Ammon's horn (tissue), 1 donor: Measurements from ENCODE around the gene SYNDIG1.

Source experiments
- DNase-seq: peaks from one replicate; pipeline ENCODE4 v3.0.0-alpha.2; 2016; ENCODE audit warnings: low spot score

The SYNDIG1 gene

DNA sequence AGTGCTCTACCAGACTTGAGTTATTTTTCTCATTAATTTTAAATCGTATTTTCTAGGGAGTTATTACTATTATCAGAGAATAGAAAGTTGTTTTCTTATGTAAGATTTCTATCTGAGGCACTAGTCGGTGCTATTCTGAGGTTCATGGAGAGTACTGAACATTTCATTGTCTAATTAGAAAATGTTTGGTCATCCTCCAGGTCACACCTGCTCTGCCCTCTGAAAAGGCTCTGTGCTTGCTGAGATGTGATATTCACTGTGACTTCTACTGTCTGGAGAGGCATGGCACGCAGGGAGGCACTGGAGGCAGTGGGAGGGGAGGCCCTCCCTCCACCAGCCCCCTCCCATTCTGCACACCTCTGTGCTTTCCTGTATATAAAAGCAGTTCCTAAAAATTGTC, 3.0 kb downstream of the SYNDIG1 start:
- no peak for DNase-seq

DNA sequence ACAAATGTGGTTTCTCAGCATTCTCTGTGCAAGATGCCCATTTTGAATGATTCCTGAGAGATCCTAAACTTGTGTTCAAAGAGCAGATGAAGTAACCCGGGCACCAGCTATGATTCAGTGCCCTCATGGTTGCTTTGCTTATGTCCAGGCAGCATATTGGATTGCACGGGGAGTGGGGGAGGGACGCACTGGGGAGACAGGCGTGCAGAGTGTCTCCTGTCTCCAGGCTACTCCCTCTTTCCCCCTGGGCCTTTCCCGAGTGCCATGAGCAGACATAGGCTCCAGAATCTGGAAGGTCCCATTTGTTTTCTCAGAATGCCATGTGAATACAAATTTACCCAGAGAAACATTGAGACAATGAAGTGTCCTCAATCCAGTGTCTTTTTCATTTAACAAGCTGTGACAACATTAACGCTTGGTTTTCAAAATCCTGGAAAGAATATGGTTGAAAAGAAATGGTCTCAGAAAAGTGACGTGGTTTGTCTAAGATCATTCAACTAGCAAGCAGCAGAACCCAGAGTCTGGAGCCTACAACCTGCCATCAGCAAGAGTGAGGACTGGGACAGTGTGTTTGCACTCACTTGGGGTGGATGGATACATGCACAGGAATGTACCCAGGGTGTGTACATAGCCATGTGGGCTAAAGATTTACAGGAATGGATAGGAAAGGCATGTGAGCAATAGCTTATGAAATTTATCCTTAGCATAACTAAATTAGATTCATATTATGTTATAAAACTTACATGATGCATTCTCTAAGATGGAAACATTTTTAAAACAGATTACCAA, 4.2 kb downstream of the SYNDIG1 start:
- DNase-seq = no peak

DNA sequence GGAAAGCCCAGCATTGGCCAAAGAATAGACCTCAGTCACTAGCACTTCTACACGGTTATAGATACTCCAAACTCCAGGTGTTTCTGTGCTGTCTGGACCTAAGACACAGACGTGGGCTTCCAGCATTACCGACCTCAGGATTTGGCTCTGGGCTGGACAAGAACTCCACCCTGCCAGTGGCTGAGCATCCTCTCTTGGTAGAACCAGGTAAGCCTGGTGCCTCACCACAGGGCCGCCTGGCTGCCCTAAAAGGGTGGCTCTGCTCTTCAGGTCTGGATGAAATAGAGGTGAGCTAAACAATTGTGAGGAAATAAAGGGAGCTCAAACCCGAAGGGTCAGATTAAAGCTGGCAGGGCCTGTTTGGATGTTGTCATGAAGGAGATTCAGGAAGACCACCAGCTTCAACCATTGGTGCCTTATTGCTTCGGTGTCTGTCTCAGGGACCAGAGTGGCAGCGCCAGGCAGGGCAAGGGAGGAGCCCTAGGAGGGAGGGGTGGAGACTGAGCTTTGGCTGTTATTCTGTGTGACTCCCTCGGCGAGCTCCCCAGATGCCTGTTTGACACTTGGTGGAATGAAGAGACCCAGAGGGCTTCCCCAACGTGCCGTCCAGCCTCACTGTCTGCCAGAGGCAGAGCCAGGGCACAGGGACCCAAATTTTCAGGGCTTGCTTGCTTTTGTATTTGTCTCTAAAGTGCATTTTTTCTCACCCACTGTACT, 8.6 kb downstream of the SYNDIG1 start:
- DNase-seq = no peak

DNA sequence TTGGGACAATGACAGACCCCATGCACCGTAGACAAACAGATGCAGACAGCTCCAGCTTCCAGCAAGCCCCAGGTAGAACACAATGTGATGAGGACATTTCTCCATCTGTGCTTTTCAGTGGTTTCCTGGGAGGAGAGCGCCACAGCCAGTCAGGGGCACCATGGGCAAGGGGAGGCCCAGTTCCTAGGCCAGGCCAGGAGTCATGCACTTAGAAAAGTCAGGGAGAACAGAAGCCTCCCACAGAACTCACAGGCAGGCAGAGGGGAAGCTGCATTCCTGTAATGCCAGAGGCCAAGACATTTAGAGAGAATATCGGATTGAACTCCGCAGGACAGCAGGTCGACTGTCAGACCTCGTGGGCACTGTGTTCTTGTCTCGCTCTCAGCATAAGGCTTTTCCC, 9.2 kb downstream of the SYNDIG1 start:
- no peak for DNase-seq

DNA sequence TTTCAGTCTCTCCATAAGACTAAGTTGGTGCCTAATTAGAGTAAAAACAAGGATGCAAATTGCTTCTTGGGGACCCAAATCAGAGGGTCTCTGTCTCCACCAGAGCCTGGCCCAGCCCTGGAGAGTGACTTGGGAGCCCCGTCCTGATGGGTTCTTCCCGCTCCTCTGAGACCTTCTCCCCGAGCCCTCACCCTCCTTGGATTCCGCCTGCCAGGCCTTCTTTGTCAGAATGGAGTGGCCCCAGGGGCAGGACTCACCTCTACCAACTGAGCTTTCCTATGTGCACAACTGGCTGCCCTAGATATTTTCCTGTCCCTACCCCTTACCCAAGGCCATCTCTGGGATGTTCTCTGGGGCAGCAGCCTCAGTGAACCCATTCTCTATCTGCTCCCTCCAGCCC, 9.7 kb downstream of the SYNDIG1 start:
- no peak for DNase-seq

GRCh38 chr20:24479595-24479994, 10.2 kb downstream of the SYNDIG1 start:
- no peak for DNase-seq

DNA sequence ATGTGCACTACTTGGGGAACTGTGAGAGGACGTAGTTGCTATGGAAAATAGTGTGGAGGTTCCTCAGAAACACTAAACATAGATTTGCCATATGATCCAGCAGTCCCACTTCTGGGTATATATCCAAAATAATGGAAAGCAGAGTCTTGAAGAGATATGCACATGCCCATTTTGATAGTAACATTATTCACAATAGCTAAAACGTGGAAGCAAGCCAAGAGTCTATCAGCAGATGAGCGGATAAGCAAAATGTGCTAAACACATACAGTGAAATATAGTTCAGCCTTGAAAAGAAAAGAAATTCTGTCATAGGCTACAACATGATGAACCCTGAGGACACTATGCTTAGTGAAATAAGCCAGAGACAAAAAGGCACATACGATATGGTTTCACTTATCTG, 11.1 kb downstream of the SYNDIG1 start:
- no peak for DNase-seq

DNA sequence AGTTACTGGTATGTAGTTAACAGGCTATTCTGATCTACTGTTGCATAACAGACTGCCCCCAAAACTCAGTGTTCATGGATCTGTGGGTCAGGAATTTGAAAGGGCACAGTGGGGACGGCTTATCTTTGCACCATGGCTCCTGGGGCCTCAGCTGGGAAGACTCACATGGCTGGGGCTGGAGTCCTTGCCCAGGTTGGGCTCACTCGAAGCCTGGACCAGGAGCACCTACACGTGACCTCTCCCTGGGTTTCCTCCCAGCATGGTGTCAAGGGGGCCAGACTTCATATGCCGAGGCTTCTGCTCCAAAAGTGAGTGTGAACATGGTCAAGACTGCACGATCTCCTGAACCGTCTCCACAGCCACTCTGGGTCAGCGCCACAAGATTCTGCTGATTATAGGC, 11.7 kb downstream of the SYNDIG1 start:
- DNase-seq = no peak

DNA sequence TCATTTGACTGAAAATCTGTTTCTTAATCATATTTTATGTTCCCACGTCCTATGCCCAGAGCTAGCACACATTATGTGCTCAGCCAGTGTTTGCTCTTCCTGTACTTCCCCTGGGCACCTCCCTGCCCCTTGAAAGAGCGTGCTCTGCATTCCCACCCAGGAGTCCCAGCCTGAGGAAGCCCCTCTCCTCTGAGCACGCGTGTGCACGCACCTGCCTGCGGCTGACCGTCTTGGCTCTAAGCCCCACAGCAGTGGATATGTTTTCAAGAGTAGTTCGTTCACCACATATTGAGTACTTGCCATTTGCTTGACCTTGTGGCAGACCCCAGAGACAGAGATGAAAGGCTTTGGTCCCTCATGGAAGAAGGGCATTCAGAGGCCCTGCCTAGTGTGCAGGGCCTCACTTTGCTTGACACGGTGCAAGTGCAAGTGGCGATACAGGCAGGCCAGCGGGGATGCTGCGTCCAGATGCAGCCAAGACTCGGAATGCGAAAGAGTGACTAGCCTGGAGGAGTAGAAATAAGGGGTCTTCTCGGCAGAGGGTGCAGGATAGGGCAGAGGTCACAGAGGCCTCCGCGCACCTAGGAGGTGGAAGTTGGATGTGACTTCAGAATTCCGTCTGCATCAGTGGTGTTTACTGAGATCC, 14.1 kb downstream of the SYNDIG1 start:
- DNase-seq = no peak

GRCh38 chr20:24484081-24484450, 14.6 kb downstream of the SYNDIG1 start:
- no peak for DNase-seq

- no peak for DNase-seq
Observed at GRCh38 chr20:24485981-24486380, 16.6 kb downstream of the SYNDIG1 start.

GRCh38 chr20:24487240-24487639, 17.8 kb downstream of the SYNDIG1 start:
- DNase-seq = no peak

- DNase-seq = no peak
Observed at GRCh38 chr20:24487648-24488047, 18.2 kb downstream of the SYNDIG1 start.

DNA sequence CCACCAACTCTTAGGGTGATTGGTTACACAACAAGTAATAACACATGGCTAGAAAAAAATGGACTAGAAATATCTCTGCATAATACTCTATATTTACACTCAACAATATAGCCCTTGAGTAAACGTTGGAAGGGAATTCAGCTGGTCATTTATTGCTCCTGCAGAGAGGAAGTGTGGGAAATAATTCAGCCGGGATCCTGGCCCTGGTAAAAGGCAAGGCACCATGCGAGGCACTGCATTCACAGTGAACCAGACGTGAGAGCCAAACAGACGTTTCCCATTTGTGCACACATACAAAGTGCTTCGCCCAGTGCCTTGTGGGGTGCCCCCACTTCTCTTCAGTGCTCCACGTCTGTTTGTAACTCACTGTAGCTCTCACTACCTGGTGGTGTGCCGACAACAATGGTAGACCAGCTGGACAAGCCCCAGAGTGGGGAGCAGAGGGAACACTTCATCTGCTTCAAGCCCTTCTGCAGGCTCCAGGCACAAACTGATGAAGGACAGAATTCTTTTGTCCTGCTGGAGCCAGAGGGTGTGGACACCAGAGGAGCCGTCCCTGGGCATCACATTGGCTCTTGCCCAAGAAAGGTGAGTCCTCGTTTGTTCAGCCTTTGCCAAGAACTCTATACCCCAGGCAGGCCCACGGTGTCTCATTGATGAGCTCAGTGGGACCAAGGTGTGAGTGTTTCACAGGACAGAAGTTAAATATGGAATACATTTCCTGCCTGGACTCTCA, 18.8 kb downstream of the SYNDIG1 start:
- DNase-seq = no peak

DNA sequence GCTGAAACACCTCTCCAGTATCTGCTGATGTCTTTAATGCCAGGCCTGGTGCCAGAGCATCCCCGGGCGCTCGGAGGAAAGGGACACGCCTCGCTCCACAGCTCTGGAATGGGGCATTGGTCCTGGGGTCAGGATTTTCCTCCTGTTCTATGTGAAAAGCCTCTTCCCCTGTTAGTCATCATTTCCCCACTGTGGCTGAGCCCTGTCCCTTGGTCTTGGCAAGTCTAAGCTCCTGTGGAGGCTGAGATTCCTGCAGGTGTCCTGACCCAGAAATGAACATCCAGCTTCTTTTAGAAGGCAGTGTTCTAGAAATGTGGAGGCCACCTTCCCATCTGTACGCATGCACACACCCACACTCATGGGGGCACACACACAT, 19.4 kb downstream of the SYNDIG1 start:
- DNase-seq = no peak

DNA sequence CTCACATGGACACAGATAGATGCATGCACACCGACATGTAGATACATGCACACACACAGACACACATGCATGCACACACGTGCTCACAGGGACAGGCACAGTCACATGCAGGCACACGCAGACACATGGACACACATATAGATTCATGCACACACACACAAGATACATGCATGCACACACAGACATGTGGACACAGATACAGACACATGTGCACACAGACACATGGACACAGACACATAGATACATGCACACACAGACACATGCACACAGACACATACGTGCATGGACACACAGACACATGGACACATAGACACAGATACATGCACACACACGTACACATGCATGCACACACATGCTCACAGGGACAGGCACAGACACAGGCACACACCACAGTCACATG, 19.8 kb downstream of the SYNDIG1 start:
- DNase-seq = no peak

GRCh38 chr20:24489631-24490260, 20.3 kb downstream of the SYNDIG1 start:
- no peak for DNase-seq

- no peak for DNase-seq
Observed at GRCh38 chr20:24490598-24490997, 21.2 kb downstream of the SYNDIG1 start.

GRCh38 chr20:24491041-24491756, 21.8 kb downstream of the SYNDIG1 start:
- no peak for DNase-seq

- DNase-seq = no peak
Observed at GRCh38 chr20:24492031-24492607, 22.7 kb downstream of the SYNDIG1 start.

GRCh38 chr20:24492698-24493097, 23.3 kb downstream of the SYNDIG1 start:
- no peak for DNase-seq
